Panc1 (cell line): Measurements from ENCODE around the gene CD300LG. TPM values are rescaled to one million over a fixed set of nuclear protein-coding genes. Genes with fewer than 3 reads are reported as not detected.

ENCODE experiments used
- ATAC-seq: fragments of 200-7000 bp; cut with Tn5 transposase; 2 replicates; pipeline ENCODE4 v1.9.1; 2020; ENCODE audit warnings: mild to moderate bottlenecking, moderate library complexity
- BruUV-seq: library from RNA; stranded (reverse); fragments of 400-500 nt; replicated peaks from 2 replicates; lab custom pipeline; 2021; lab: Mats Ljungman, UMichigan
- CTCF ChIA-PET: fragments of 300-600 bp; sonication (Branson Sonifier 250); formaldehyde crosslinking; loops from one replicate; lab custom pipeline; 2022; ENCODE audit warnings: antibody characterized with exemption; lab: Charles Lee
- POLR2A ChIA-PET: fragments of 300-600 bp; sonication (Branson Sonifier 250); formaldehyde crosslinking; loops from one replicate; lab custom pipeline; 2022; ENCODE audit warnings: antibody characterized with exemption; lab: Charles Lee
- DNase-seq: peaks from one replicate; pipeline ENCODE4 v3.0.0-alpha.2; 2010; ENCODE audit warnings: low read depth, low spot score
- H3K27ac ChIP-seq: 2 replicates; pipeline ENCODE4 v1.5.1; 2011; ENCODE audit warnings: mild to moderate bottlenecking, low read length, inconsistent platforms
- H3K27me3 ChIP-seq: fragments of 200-500 bp; sonication (Bioruptor generic); 2 replicates; pipeline ENCODE4 v1.6.0; 2014; ENCODE audit warnings: low read length, inconsistent platforms; ENCODE audit not compliant: control insufficient read depth, insufficient read depth
- H3K36me3 ChIP-seq: fragments of 200-500 bp; sonication (Bioruptor generic); 2 replicates; pipeline ENCODE4 v1.5.1; 2014; ENCODE audit warnings: inconsistent platforms, mild to moderate bottlenecking, low read length, moderate library complexity; ENCODE audit not compliant: control insufficient read depth, insufficient read depth
- H3K4me1 ChIP-seq: 2 replicates; pipeline ENCODE4 v1.5.1; 2011; ENCODE audit warnings: inconsistent platforms, mild to moderate bottlenecking, low read length, moderate library complexity; ENCODE audit not compliant: control insufficient read depth, insufficient read depth
- H3K4me3 ChIP-seq, 2 experiments: 2 replicates each; pipeline ENCODE4 v1.5.1; 2011 to 2012; ENCODE audit warnings: low read depth in 2 of 2, low read length in 2 of 2, mild to moderate bottlenecking in 2 of 2, inconsistent platforms in 1 of 2, moderate library complexity in 1 of 2
- H3K9me3 ChIP-seq: fragments of 200-500 bp; sonication (Bioruptor generic); 2 replicates; pipeline ENCODE4 v1.5.1; 2014; ENCODE audit warnings: low read depth, mild to moderate bottlenecking, inconsistent platforms, low read length, moderate library complexity; ENCODE audit not compliant: control insufficient read depth, insufficient read depth
- POLR2AphosphoS5 ChIP-seq: IDR thresholded peaks from 2 replicates; pipeline ENCODE4 v1.6.1; 2012; ENCODE audit warnings: mild to moderate bottlenecking, low read depth, low read length, moderate library complexity
- SIN3A ChIP-seq: IDR thresholded peaks from 2 replicates; pipeline ENCODE4 v1.6.1; 2012; ENCODE audit warnings: low read depth, mild to moderate bottlenecking, low read length, moderate library complexity, borderline replicate concordance; ENCODE audit not compliant: insufficient read depth
- TCF7L2 ChIP-seq: IDR thresholded peaks from 2 replicates; pipeline ENCODE4 v1.6.1; 2011; ENCODE audit warnings: mild to moderate bottlenecking, low read depth, low read length, inconsistent platforms
- in situ Hi-C: cut with HindIII; loops from 2 replicates; pipeline ENCODE4 v1.10.0; 2016; ENCODE audit warnings: low sequenced_read_pairs, low pct_unique_long_range_greater_than_20kb
- intact Hi-C: fragments of 100-400 bp; cut with micrococcal nuclease; formaldehyde crosslinking; loops from one replicate; pipeline ENCODE4 v1.10.0; 2022; ENCODE audit not compliant: unreplicated experiment
- total RNA-seq: library from RNA; stranded (reverse); gene quantifications from one replicate; pipeline ENCODE4 v1.2.1, GENCODE V29; 2021; ENCODE audit not compliant: unreplicated experiment
- TF ChIP-seq, protein P1 (sequence below): fragments of 450-650 bp; IDR thresholded peaks from 2 replicates; pipeline ENCODE4 v1.5.1; 2017; ENCODE audit warnings: mild to moderate bottlenecking
- TF ChIP-seq, protein P2 (sequence below), 2 experiments: IDR thresholded peaks; 2 replicates each; pipeline ENCODE4 v1.6.1; 2011 to 2012; ENCODE audit warnings: low read depth in 2 of 2, control low read depth in 1 of 2, low read length in 1 of 2, mild to moderate bottlenecking in 1 of 2, moderate library complexity in 1 of 2; ENCODE audit not compliant: insufficient read depth in 1 of 2

The CD300LG gene
- total RNA-seq, 1 experiment from 2014 or later, result not detected

DNA sequence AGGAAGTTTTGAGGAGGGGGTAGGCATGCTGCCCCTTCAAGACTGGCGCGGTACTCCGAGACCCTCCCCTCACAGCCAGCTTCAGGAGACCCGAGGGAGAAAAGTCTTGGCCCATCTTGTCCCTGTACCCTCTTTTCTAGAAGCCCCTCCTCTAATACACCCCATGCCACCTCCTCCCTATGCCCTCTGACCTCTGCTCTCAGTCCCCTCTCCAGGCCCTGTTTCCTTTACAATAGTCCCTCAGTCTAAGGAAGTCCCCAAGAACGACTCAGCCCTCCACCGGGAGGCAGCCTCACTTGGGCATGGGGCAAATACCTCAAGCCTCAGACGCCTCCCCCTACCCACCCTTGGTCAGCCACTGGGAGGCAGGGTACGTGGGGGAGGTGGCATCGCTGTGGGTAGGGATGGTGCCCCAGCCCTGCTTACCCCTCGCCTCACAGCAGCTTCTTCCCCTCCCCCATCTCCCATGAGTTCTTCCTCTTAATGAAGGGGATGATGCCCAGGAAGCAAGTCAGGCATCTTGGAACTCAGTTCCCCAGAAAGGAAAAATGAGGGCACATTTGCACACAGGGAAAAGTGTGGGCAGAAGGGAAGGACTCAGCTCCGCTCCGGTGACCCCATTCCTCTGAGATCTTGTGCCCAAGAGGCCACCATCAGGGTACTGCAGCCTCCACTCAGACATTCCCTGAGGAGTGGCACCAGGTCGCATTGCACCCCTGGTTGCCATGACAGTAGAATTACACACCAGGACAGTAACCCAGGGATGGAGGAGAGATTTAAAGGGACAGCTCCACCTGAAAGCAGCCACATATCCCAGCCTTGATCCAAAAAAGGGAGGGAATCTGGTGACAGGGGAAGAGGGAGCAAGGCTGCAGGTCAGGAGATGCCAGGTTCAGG, 54.1 kb downstream of the CD300LG start:
- no peaks in the 10 kb centered on the region for H3K9me3 ChIP-seq
- ATAC-seq (peak; percentile 33; the same call in 1 of the 2 replicates), DNase-seq (no peak)
- no peaks in the 10 kb centered on the region; the same call in 1 of the 2 replicates for H3K36me3 ChIP-seq
- H3K4me3 ChIP-seq, result peak overlapping the region; percentile 49 to 58
- ChIA-PET POLR2A (no interaction called here), CTCF (no interaction called here)
- H3K27ac ChIP-seq, result no peak overlapping the region; the same call in 1 of the 2 replicates
- H3K27me3 ChIP-seq, result no peaks in the 10 kb centered on the region
- intact Hi-C loops, result no loop called here
- no TSS peak for BruUV-seq
- peaks cover 9% of the 10 kb centered on the region for H3K4me1 ChIP-seq
- in situ Hi-C loops, result no loop called here
- TF ChIP-seq SIN3A, result no peak
- TF ChIP-seq, protein P1, sequence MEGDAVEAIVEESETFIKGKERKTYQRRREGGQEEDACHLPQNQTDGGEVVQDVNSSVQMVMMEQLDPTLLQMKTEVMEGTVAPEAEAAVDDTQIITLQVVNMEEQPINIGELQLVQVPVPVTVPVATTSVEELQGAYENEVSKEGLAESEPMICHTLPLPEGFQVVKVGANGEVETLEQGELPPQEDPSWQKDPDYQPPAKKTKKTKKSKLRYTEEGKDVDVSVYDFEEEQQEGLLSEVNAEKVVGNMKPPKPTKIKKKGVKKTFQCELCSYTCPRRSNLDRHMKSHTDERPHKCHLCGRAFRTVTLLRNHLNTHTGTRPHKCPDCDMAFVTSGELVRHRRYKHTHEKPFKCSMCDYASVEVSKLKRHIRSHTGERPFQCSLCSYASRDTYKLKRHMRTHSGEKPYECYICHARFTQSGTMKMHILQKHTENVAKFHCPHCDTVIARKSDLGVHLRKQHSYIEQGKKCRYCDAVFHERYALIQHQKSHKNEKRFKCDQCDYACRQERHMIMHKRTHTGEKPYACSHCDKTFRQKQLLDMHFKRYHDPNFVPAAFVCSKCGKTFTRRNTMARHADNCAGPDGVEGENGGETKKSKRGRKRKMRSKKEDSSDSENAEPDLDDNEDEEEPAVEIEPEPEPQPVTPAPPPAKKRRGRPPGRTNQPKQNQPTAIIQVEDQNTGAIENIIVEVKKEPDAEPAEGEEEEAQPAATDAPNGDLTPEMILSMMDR, result no peak
- TF ChIP-seq POLR2AphosphoS5, result no peak
- TF ChIP-seq, protein P2, sequence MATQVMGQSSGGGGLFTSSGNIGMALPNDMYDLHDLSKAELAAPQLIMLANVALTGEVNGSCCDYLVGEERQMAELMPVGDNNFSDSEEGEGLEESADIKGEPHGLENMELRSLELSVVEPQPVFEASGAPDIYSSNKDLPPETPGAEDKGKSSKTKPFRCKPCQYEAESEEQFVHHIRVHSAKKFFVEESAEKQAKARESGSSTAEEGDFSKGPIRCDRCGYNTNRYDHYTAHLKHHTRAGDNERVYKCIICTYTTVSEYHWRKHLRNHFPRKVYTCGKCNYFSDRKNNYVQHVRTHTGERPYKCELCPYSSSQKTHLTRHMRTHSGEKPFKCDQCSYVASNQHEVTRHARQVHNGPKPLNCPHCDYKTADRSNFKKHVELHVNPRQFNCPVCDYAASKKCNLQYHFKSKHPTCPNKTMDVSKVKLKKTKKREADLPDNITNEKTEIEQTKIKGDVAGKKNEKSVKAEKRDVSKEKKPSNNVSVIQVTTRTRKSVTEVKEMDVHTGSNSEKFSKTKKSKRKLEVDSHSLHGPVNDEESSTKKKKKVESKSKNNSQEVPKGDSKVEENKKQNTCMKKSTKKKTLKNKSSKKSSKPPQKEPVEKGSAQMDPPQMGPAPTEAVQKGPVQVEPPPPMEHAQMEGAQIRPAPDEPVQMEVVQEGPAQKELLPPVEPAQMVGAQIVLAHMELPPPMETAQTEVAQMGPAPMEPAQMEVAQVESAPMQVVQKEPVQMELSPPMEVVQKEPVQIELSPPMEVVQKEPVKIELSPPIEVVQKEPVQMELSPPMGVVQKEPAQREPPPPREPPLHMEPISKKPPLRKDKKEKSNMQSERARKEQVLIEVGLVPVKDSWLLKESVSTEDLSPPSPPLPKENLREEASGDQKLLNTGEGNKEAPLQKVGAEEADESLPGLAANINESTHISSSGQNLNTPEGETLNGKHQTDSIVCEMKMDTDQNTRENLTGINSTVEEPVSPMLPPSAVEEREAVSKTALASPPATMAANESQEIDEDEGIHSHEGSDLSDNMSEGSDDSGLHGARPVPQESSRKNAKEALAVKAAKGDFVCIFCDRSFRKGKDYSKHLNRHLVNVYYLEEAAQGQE (IDR thresholded peaks at IDR 0.05; ENCODE audit: insufficient read depth in 1 of 2, low read depth in 2 of 2, low read length in 1 of 2), result no peak
- no peak for TF ChIP-seq TCF7L2

DNA sequence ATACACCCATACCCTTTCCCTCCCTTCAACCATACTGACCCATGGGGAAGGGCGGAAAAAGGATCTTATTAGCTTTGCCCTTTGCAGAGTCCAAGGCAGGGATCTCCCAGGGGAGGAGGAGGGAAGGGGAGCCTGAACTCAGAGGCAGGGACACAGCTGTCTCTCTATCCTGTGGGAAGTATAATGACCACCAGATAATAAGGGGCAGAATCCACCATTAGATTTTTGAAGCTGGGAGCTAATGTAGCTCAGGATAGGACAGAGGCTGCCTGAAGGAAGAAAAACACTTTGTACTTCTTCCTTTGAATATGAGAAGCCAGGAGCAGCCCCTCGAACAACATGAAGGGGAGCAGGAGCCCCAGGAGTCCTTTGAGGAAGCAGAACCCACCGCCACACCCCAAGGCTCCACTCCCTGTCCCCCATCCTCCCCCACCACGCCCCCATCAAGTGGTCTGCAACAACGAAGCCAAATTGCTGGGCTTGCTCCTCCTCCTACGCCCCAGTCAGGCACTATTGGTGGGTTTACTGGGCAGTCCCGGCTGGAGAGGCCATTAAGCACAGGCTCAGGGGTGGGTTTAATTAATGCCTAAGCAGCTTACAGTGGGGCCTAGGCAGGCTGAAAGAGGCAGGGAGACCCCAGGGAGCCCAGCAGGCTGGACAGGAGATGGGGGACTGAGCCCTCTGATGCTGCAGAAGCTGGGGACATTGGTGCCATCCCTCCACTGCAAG, 55.0 kb downstream of the CD300LG start:
- CTCF ChIA-PET, result no interaction called here
- intact Hi-C loops (no loop called here), in situ Hi-C loops (no loop called here)
- DNase-seq (no peak), ATAC-seq (no peak)
- Histone ChIP-seq H3K27ac (no peak overlapping the region), H3K36me3 (no peaks in the 10 kb centered on the region; the same call in 1 of the 2 replicates), H3K9me3 (no peaks in the 10 kb centered on the region), H3K4me1 (peaks cover 12% of the 10 kb centered on the region), H3K4me3 (no peak overlapping the region), H3K27me3 (no peaks in the 10 kb centered on the region)
- TF ChIP-seq SIN3A (no peak), TCF7L2 (no peak), POLR2AphosphoS5 (no peak)
- TF ChIP-seq, protein P2 (IDR thresholded peaks at IDR 0.05; ENCODE audit: insufficient read depth in 1 of 2, low read depth in 2 of 2, low read length in 1 of 2), result no peak
- TF ChIP-seq, protein P1, result no peak
- BruUV-seq, result no TSS peak
- POLR2A ChIA-PET, result no interaction called here
